ENCODE results near the gene SMARCE1.

SMARCE1 gene

DNA sequence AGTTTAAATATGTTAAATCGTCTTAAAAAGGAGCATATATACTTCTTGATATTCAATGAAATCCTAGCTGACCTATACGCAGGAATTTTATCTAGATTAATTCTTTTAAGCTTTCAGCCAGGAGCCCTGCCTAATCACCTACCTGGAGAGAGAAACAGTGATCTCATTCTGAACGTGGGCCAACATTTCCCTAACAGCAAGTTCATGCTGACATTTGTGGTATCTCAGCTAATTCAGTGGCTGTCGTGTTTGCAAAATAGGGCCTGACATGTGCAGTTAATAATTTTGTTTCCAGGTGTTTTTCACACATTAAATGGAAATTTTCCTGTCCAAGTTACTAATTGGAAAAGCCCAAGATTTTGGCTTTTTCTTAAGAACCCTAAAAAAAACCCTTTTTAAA, 38.6 kb upstream of the SMARCE1 start:
- no peak for DNase-seq (ENCODE audit: low spot score)
- in situ Hi-C loops (cut with MboI; ENCODE audit: low sequenced_read_pairs, unreplicated experiment), result no loop called here
- TF ChIP-seq, protein P1, sequence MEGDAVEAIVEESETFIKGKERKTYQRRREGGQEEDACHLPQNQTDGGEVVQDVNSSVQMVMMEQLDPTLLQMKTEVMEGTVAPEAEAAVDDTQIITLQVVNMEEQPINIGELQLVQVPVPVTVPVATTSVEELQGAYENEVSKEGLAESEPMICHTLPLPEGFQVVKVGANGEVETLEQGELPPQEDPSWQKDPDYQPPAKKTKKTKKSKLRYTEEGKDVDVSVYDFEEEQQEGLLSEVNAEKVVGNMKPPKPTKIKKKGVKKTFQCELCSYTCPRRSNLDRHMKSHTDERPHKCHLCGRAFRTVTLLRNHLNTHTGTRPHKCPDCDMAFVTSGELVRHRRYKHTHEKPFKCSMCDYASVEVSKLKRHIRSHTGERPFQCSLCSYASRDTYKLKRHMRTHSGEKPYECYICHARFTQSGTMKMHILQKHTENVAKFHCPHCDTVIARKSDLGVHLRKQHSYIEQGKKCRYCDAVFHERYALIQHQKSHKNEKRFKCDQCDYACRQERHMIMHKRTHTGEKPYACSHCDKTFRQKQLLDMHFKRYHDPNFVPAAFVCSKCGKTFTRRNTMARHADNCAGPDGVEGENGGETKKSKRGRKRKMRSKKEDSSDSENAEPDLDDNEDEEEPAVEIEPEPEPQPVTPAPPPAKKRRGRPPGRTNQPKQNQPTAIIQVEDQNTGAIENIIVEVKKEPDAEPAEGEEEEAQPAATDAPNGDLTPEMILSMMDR (IDR thresholded peaks at IDR 0.05; ENCODE audit: borderline replicate concordance, control extremely low read depth, extremely low read depth, insufficient read depth, missing control alignments), result no peak

DNA sequence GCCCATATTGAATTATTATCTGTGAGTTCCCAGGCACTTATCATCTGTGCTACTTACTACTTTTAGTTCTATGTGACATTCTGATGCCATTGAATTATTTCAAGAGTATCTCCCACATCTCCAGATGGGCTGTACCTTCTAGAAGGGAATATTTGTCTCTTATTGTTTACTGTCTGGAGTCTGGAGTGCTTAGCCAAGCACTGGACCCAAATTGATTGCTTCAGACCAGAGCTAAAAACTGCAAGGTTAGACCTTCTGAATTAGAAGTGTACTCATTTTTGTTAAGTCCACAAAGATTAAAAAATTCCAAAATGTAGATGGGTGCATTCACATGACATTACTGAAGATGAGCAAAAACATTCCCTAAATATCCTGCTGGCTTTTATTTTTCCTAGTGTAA, 33.4 kb upstream of the SMARCE1 start:
- TF ChIP-seq, protein P1 (IDR thresholded peaks at IDR 0.05; ENCODE audit: borderline replicate concordance, control extremely low read depth, extremely low read depth, insufficient read depth, missing control alignments), result no peak
- DNase-seq (ENCODE audit: low spot score), result no peak
- in situ Hi-C loops (cut with MboI; ENCODE audit: low sequenced_read_pairs, unreplicated experiment), result no loop called here

DNA sequence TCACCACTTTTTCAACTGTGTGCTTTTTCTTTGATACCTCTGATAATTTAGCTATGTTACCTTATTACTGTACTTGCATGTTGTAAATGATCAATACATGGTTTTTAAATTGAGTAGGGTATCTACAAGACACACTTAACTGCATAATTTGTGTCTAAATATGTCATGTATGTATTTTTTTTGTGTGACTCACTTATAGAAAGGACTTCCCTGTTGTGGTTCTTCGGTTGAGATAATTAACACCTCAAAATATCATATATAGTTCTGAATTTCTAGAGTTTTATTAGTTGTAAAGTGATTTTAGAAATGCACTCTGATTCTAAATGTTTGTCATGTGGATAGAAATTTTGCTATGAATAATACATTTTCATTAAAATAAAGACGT, 31.9 kb upstream of the SMARCE1 start:
- no peak for DNase-seq (ENCODE audit: low spot score)
- TF ChIP-seq, protein P1 (IDR thresholded peaks at IDR 0.05; ENCODE audit: borderline replicate concordance, control extremely low read depth, extremely low read depth, insufficient read depth, missing control alignments), result no peak
- in situ Hi-C loops (cut with MboI; ENCODE audit: low sequenced_read_pairs, unreplicated experiment), result no loop called here

DNA sequence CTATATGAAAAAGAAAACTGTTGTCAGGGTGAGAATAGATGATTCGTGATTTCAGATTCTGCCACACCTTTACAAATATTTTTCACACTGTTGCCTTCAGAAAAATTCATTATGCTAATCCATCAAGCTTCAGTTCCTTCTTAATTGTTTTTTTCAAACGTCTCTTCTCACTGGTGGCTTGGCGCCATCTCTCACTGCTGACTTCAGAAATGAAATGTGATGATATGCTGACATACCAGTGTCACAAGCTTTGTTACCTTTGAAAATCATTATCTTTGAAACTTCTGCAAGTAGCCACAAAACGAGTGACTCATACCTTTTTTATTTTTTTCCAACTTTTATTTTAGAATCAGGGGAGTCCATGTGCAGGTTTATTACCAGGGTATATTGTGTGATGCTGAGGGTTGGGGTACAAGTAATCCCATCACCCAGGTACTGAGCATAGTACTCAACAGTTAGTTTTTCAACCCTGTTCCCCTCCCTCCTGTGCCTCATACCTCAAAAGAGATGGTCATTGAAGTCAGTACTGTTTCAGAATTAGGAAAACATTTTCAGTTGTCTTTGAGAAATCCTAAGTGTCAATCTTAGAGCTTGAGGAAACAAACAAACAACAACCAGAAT, 31.4 kb upstream of the SMARCE1 start:
- no peak for DNase-seq (ENCODE audit: low spot score)
- in situ Hi-C loops (cut with MboI; ENCODE audit: low sequenced_read_pairs, unreplicated experiment), result no loop called here
- TF ChIP-seq, protein P1 (IDR thresholded peaks at IDR 0.05; ENCODE audit: borderline replicate concordance, control extremely low read depth, extremely low read depth, insufficient read depth, missing control alignments), result no peak

DNA sequence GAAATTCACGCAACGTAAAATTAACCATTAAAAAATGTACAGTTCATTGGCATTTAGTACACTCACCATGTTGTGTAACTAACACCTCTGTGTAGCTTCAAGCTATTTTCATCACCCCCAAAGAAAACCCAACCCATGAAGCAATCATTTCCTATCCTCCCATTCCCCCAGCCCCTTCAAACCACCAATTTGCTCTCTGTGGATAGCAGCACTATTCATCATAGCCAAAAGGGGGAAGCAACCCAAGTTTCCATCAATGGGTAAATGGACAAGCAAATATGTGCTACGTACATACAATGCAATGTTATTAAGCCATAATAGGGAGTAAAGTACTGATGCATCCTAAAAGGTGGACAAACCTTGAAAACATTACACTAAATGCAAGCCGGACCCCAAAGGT, 28.3 kb upstream of the SMARCE1 start:
- in situ Hi-C loops (cut with MboI; ENCODE audit: low sequenced_read_pairs, unreplicated experiment), result no loop called here
- no peak for DNase-seq (ENCODE audit: low spot score)
- TF ChIP-seq, protein P1 (IDR thresholded peaks at IDR 0.05; ENCODE audit: borderline replicate concordance, control extremely low read depth, extremely low read depth, insufficient read depth, missing control alignments), result no peak

DNA sequence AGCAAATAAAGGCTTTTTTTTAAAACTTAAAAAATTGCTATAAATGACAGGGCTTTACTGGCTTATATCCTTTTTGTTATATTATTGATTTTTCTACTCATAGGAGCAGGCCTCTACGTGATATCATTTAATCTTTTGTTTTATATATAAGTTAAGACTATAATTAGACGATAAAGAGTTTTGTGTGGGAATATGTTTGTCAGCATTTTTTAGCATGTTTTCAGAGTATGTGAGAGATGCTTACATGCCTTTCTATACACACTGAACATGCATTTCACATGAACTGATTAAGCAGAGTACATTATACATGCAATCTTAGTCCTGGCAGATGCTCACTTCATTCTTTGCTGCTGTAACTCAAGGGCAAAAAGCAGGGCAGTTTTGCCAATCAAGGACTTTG, 25.0 kb upstream of the SMARCE1 start:
- in situ Hi-C loops (cut with MboI; ENCODE audit: low sequenced_read_pairs, unreplicated experiment), result no loop called here
- TF ChIP-seq, protein P1 (IDR thresholded peaks at IDR 0.05; ENCODE audit: borderline replicate concordance, control extremely low read depth, extremely low read depth, insufficient read depth, missing control alignments), result no peak
- no peak for DNase-seq (ENCODE audit: low spot score)
